Subcutaneous adipose tissue (tissue), 4 donors: ENCODE data around the gene GABBR2. TPM values are rescaled to one million over a fixed set of nuclear protein-coding genes. Genes with fewer than 3 reads are reported as not detected.

Experiments used
- CTCF ChIP-seq: fragments of 450-650 bp; IDR thresholded peaks from one replicate; pipeline ENCODE4 v1.5.1; 2016; ENCODE audit warnings: low read depth, mild to moderate bottlenecking, control low read depth, antibody characterized with exemption, moderate library complexity
- total RNA-seq, 4 donors: library from RNA; depleted of rRNA; stranded (reverse); fragments of >200 nt; gene quantifications; one replicate each; pipeline ENCODE4 v1.1.0, GENCODE V29; 2016

The GABBR2 gene
- total RNA-seq: not detected

GRCh38 chr9:98708933-98709911, at the start of gene GABBR2:
Gene GABBR2 (minus strand): TSS chr9:98708935. CDS start chr9:98708737, 198 bp downstream.
- no peak for TF ChIP-seq CTCF

- TF ChIP-seq CTCF: no peak
Observed at GRCh38 chr9:98755006-98755618, 46.4 kb upstream of the GABBR2 start.

GRCh38 chr9:98751210-98751609, 42.5 kb upstream of the GABBR2 start:
- TF ChIP-seq CTCF: no peak

GRCh38 chr9:98750364-98751060, 41.8 kb upstream of the GABBR2 start:
- no peak for TF ChIP-seq CTCF

- TF ChIP-seq CTCF: no peak
Observed at GRCh38 chr9:98747476-98747875, 38.7 kb upstream of the GABBR2 start.

GRCh38 chr9:98745470-98745869, 36.7 kb upstream of the GABBR2 start:
- TF ChIP-seq CTCF: no peak
